ENCODE measurements around the gene NEDD4.

The NEDD4 gene

GRCh38 chr15:55999658-56000057, 6.2 kb upstream of the NEDD4 start:
- TF ChIP-seq CTCF (IDR thresholded peaks at IDR 0.05; ENCODE audit: insufficient read depth, low read length, missing control alignments), result no peak
- ChIA-PET CTCF (no interaction called here), POLR2A (no interaction called here)
- no peak overlapping the region for H3K4me3 ChIP-seq (ENCODE audit: low read depth, low read length)
- no peak for DNase-seq (ENCODE audit: low read depth, low spot score)

GRCh38 chr15:55998478-55998877, 5.1 kb upstream of the NEDD4 start:
- POLR2A ChIA-PET, result no interaction called here
- CTCF ChIA-PET, result no interaction called here
- H3K4me3 ChIP-seq (ENCODE audit: low read depth, low read length), result no peak overlapping the region
- TF ChIP-seq CTCF (IDR thresholded peaks at IDR 0.05; ENCODE audit: insufficient read depth, low read length, missing control alignments), result no peak
- DNase-seq (ENCODE audit: low read depth, low spot score), result no peak

- TF ChIP-seq CTCF (IDR thresholded peaks at IDR 0.05; ENCODE audit: insufficient read depth, low read length, missing control alignments), result no peak
- POLR2A ChIA-PET, result interaction anchor here (0.5 kb wide), 1 partner anchor 16 kb away, joined by 3 read pairs; no protein-coding TSS in a partner anchor
- CTCF ChIA-PET, result interaction anchor here (0.7 to 3.0 kb wide), 11 partner anchors 9 to 435 kb away, joined by 3 to 9 read pairs (median 4); no protein-coding TSS in a partner anchor
- H3K4me3 ChIP-seq (ENCODE audit: low read depth, low read length), result peak overlapping the region; percentile 73
- DNase-seq (ENCODE audit: low read depth, low spot score), result no peak
Measured at GRCh38 chr15:55993804-55994560, 570 bp upstream of the NEDD4 start.

- CTCF ChIA-PET, result interaction anchor here (0.7 to 3.0 kb wide), 10 partner anchors 11 to 252 kb away, joined by 3 to 9 read pairs (median 4); no protein-coding TSS in a partner anchor
- peak overlapping the region; percentile 73 for H3K4me3 ChIP-seq (ENCODE audit: low read depth, low read length)
- no peak for TF ChIP-seq CTCF (IDR thresholded peaks at IDR 0.05; ENCODE audit: insufficient read depth, low read length, missing control alignments)
- DNase-seq (ENCODE audit: low read depth, low spot score), result no peak
- POLR2A ChIA-PET, result interaction anchor here (0.6 kb wide), 1 partner anchor 119 kb away, joined by 3 read pairs; no protein-coding TSS in a partner anchor
Measured at GRCh38 chr15:55992769-55993110, 672 bp downstream of the NEDD4 start.

GRCh38 chr15:55991802-55992768, 1.3 kb downstream of the NEDD4 start:
- no peak for TF ChIP-seq CTCF (IDR thresholded peaks at IDR 0.05; ENCODE audit: insufficient read depth, low read length, missing control alignments)
- CTCF ChIA-PET, result interaction anchor here (0.9 to 3.0 kb wide), 8 partner anchors 10 to 252 kb away, joined by 3 to 9 read pairs (median 4); no protein-coding TSS in a partner anchor
- POLR2A ChIA-PET, result interaction anchor here (0.6 kb wide), 1 partner anchor 118 kb away, joined by 3 read pairs; no protein-coding TSS in a partner anchor
- peak overlapping the region; percentile 73 for H3K4me3 ChIP-seq (ENCODE audit: low read depth, low read length)
- DNase-seq (ENCODE audit: low read depth, low spot score), result no peak

- no peak overlapping the region for H3K4me3 ChIP-seq (ENCODE audit: low read depth, low read length)
- no peak for DNase-seq (ENCODE audit: low read depth, low spot score)
- POLR2A ChIA-PET, result no interaction called here
- TF ChIP-seq CTCF (IDR thresholded peaks at IDR 0.05; ENCODE audit: insufficient read depth, low read length, missing control alignments), result no peak
- CTCF ChIA-PET, result no interaction called here
Measured at GRCh38 chr15:55990998-55991397, 2.4 kb downstream of the NEDD4 start.
